Stimulated activated CD8-positive, alpha-beta memory T cell treated with anti-CD3 and anti-CD28 coated beads, Interleukin-15, amount 100 ng/mL, for 24 hours (primary cell): ENCODE measurements around the gene POU3F3.

Experiments
- DNase-seq: peaks from one replicate; pipeline ENCODE4 v3.0.0-alpha.2; 2020; ENCODE audit warnings: low read depth

The POU3F3 gene

GRCh38 chr2:104853534-104854497 is at the start of gene POU3F3:
POU3F3 (plus strand) TSS chr2:104854115; CDS start chr2:104855511, 1,396 bp downstream.
- no peak for DNase-seq

- no peak for DNase-seq
These were observed 49.6 kb upstream of the POU3F3 start for GRCh38 chr2:104804148-104804890.

- DNase-seq: no peak
These were observed 41.6 kb upstream of the POU3F3 start for GRCh38 chr2:104812286-104812685.

- DNase-seq: no peak
These were observed 37.8 kb upstream of the POU3F3 start for GRCh38 chr2:104816143-104816542.

GRCh38 chr2:104818264-104818663 is 35.7 kb upstream of the POU3F3 start:
- DNase-seq: no peak

GRCh38 chr2:104820126-104820525 is 33.8 kb upstream of the POU3F3 start:
- DNase-seq: no peak

- DNase-seq: no peak
These were observed 28.6 kb upstream of the POU3F3 start for GRCh38 chr2:104825124-104825865.

- no peak for DNase-seq
These were observed 27.9 kb upstream of the POU3F3 start for GRCh38 chr2:104826016-104826415.

- no peak for DNase-seq
These were observed 22.2 kb upstream of the POU3F3 start for GRCh38 chr2:104831742-104832141.

GRCh38 chr2:104834431-104835153 is 19.3 kb upstream of the POU3F3 start:
- DNase-seq: no peak

GRCh38 chr2:104836265-104836664 is 17.6 kb upstream of the POU3F3 start:
- no peak for DNase-seq

GRCh38 chr2:104836841-104837240 is 17.1 kb upstream of the POU3F3 start:
- DNase-seq: no peak

- no peak for DNase-seq
These were observed 13.8 kb upstream of the POU3F3 start for GRCh38 chr2:104840156-104840555.

- no peak for DNase-seq
These were observed 12.9 kb upstream of the POU3F3 start for GRCh38 chr2:104840893-104841585.

GRCh38 chr2:104841744-104842143 is 12.2 kb upstream of the POU3F3 start:
- DNase-seq: no peak

- DNase-seq: no peak
These were observed 8.9 kb upstream of the POU3F3 start for GRCh38 chr2:104844807-104845551.

GRCh38 chr2:104845552-104845931 is 8.4 kb upstream of the POU3F3 start:
- no peak for DNase-seq

GRCh38 chr2:104845946-104846785 is 7.7 kb upstream of the POU3F3 start:
- no peak for DNase-seq
